GM19023 (cell line): ENCODE data around the gene BMP7.

Experiments used
- ATAC-seq: cut with Tn5 transposase; IDR thresholded peaks from one replicate; pipeline ENCODE4 v1.9.1; 2021; ENCODE audit warnings: mild to moderate bottlenecking, moderate library complexity; ENCODE audit not compliant: unreplicated experiment

Gene BMP7

GRCh38 chr20:57231951-57232428 is 34.5 kb downstream of the BMP7 start:
- ATAC-seq = no peak

GRCh38 chr20:57231161-57231560 is 35.3 kb downstream of the BMP7 start:
- no peak for ATAC-seq

GRCh38 chr20:57230247-57230646 is 36.2 kb downstream of the BMP7 start:
- ATAC-seq = no peak

GRCh38 chr20:57229490-57229889 is 37.0 kb downstream of the BMP7 start:
- ATAC-seq = no peak

GRCh38 chr20:57225830-57226229 is 40.6 kb downstream of the BMP7 start:
- ATAC-seq = no peak

GRCh38 chr20:57225197-57225733 is 41.2 kb downstream of the BMP7 start:
- no peak for ATAC-seq

GRCh38 chr20:57224641-57225138 is 41.8 kb downstream of the BMP7 start:
- ATAC-seq = no peak

- ATAC-seq = no peak
Observed at GRCh38 chr20:57223648-57224489, 42.6 kb downstream of the BMP7 start.

- ATAC-seq = no peak
Observed at GRCh38 chr20:57222631-57222950, 43.9 kb downstream of the BMP7 start.

GRCh38 chr20:57221916-57222630 is 44.4 kb downstream of the BMP7 start:
- ATAC-seq = no peak

GRCh38 chr20:57220337-57221145 is 45.9 kb downstream of the BMP7 start:
- no peak for ATAC-seq

GRCh38 chr20:57219071-57219677 is 47.3 kb downstream of the BMP7 start:
- ATAC-seq = no peak

GRCh38 chr20:57218489-57218888 is 48.0 kb downstream of the BMP7 start:
- no peak for ATAC-seq

- ATAC-seq = no peak
Observed at GRCh38 chr20:57217802-57218201, 48.6 kb downstream of the BMP7 start.

- ATAC-seq = no peak
Observed at GRCh38 chr20:57216669-57217068, 49.8 kb downstream of the BMP7 start.

- no peak for ATAC-seq
Observed at GRCh38 chr20:57215826-57216471, 50.5 kb downstream of the BMP7 start.

GRCh38 chr20:57215426-57215825 is 51.0 kb downstream of the BMP7 start:
- no peak for ATAC-seq

GRCh38 chr20:57214948-57215347 is 51.5 kb downstream of the BMP7 start:
- ATAC-seq = no peak

- ATAC-seq = no peak
Observed at GRCh38 chr20:57214427-57214826, 52.0 kb downstream of the BMP7 start.

- no peak for ATAC-seq
Observed at GRCh38 chr20:57213924-57214323, 52.5 kb downstream of the BMP7 start.
